Fibroblast of pulmonary artery (primary cell): ENCODE data around the gene RBMS1.

ENCODE experiments used
- DNase-seq: peaks from one replicate; pipeline ENCODE4 v3.0.0-alpha.2; 2010; ENCODE audit warnings: low read depth
- H3K4me3 ChIP-seq: replicated peaks from 2 replicates; pipeline ENCODE4 v1.5.1; 2011; ENCODE audit warnings: low read depth, mild to moderate bottlenecking, control low read depth, low read length, moderate library complexity
- TF ChIP-seq, protein P1 (sequence below): IDR thresholded peaks from 2 replicates; pipeline ENCODE4 v1.5.1; 2011; ENCODE audit warnings: mild to moderate bottlenecking, control low read depth, low read length, inconsistent platforms; ENCODE audit errors: missing control alignments

RBMS1 gene

DNA sequence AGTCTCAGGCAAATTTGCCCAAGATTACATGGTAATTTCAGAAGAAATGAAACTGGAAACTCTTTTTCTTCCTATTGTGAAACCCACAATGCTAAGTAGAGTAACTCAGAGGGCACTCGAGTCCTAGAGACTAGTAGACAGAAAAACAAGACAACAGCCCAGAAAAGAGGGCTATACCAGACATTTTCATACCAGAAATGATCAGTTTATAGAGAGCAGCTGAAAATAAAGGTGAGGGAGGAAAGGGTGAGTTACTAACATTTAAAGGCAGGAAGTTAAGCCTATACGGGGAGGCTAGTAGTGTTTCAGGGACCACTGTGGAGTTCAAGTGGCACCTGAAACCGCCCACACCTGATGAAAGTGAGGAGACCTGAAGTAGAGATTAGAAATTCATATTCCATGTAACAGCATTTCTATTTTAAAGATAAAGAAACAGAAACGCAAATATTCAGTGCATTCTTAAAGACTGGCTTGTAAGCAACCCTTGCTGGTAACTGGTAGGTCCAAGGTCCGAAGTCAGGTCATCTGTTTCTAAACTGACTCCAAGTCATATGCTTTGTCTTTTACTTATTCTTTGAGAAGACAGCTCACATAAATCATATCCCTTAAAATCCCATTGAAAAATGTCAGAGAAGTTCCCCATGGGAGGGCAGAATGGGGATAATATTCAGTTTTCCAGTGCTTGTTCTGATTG lies 148.4 kb downstream of the RBMS1 start:
- no peak for DNase-seq
- H3K4me3 ChIP-seq, result no peak overlapping the region
- TF ChIP-seq, protein P1, sequence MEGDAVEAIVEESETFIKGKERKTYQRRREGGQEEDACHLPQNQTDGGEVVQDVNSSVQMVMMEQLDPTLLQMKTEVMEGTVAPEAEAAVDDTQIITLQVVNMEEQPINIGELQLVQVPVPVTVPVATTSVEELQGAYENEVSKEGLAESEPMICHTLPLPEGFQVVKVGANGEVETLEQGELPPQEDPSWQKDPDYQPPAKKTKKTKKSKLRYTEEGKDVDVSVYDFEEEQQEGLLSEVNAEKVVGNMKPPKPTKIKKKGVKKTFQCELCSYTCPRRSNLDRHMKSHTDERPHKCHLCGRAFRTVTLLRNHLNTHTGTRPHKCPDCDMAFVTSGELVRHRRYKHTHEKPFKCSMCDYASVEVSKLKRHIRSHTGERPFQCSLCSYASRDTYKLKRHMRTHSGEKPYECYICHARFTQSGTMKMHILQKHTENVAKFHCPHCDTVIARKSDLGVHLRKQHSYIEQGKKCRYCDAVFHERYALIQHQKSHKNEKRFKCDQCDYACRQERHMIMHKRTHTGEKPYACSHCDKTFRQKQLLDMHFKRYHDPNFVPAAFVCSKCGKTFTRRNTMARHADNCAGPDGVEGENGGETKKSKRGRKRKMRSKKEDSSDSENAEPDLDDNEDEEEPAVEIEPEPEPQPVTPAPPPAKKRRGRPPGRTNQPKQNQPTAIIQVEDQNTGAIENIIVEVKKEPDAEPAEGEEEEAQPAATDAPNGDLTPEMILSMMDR, result no peak

DNA sequence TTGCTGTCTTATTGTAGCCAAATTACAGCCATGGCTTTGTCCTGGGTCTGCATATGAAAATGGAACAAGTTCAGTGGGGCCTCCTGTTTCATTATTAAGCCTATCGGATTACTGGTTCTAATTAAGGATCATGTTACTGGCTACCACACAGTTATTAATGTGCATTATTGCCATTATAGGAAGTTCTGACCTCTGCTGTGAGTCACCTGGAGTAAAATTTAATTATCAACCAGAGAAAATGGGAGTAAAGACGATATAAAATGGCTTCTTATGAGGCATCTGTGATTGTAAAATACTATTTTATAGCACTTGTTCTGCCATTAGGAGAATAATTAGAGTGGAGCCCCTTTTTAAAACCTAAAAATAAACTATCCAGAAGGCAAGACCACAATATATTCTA lies 150.2 kb downstream of the RBMS1 start:
- DNase-seq, result no peak
- TF ChIP-seq, protein P1, result no peak
- no peak overlapping the region for H3K4me3 ChIP-seq

DNA sequence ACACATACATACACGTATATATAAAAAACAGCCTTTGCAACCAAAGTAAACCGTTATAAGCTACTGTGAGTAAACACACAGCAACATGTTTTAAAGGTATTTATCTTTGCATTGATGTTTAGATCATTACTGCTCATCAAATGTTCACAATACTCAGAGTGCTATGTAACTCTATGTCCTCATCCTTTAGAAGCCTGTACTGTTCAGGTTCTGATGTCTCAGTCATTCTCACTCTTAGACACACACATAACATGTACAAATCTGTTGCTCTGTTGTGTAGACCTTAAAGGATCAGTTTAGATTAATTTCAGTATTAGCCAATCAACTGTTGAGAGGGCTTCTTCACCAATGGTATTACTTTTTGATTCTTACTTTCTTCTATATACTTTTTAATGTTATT lies 153.9 kb downstream of the RBMS1 start:
- DNase-seq, result no peak
- H3K4me3 ChIP-seq, result no peak overlapping the region
- TF ChIP-seq, protein P1, result no peak

DNA sequence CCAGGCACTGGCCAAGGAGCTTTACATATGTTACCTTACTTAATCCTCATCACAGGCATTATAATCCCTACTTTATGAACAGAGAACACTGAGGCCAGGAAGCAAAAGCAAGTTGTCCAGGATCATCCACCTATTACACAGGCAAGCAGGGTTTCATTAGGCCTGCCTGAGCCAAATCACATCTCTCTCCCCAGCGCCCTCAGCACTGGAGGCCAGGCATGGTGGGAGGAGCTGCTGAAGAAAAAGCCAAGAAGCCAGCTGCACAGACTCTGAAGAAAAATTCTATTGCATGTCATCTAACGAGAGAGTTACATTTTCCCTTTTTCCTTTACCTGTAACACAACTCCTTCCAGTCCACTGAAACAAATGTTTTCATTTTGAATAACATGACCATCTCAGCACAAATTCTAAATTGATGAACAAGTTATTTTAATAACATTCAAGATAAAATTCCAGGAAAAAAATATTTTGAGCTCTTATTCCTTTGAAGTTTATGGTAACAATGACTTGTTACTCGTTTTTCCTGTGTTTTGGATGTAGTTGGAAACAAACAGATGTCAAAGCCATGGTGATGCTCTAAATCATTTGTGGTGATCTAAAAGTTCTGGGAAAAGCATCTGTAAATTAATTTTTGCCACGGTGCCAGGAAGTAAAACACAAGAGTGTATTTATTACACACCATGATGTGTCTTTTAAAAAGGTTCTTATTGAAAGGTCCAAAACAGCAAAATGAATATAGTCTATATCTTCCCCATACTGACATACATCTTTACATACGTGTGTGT lies 154.5 kb downstream of the RBMS1 start:
- H3K4me3 ChIP-seq, result no peak overlapping the region
- TF ChIP-seq, protein P1, result no peak
- DNase-seq, result peak; percentile 64

DNA sequence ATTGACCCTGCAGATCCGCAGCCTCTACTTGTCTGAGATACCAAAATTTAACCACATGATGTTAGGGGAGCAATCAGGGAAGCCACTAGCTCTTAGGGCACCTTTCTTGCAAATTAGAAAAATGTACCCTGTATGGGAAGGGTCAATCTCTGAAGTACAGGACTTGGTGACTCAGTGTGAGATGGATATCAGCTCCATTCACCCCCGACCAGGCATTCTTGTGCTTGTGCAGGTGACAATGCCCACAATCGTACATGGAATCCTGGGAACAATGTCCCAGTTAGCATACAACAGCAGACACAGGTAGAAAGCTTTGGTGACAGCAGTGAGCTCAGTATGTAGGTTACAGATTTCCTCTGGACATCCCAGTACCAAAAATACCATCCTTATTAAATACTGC lies 155.9 kb downstream of the RBMS1 start:
- no peak for DNase-seq
- H3K4me3 ChIP-seq, result no peak overlapping the region
- TF ChIP-seq, protein P1, result no peak

DNA sequence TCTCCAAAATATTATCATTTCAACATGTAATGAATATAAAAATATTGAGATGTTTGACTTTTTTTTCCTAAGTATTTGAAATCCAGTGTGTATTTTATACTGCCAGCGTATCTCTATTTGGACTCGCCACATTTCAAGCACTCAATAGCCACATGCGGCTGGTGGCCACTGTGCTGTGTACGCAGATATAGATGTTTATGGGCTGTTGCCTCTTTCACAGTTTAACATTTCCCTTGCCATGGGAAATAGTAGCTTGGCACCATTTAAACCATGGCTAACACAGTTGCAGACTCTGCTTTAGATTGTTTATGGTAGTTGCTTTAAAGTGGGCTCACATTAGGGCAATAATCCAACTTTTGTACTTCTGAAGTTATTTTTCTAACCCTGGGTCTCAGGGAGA lies 157.0 kb downstream of the RBMS1 start:
- H3K4me3 ChIP-seq, result no peak overlapping the region
- TF ChIP-seq, protein P1, result no peak
- no peak for DNase-seq
